Activated gamma-delta T cell treated with Interleukin-2 at 50 U/mL for 16 hours (primary cell): ENCODE results near the gene PXT1.

Source experiments
- DNase-seq: peaks from one replicate; pipeline ENCODE4 v3.0.0-alpha.2; 2020

Gene PXT1

DNA sequence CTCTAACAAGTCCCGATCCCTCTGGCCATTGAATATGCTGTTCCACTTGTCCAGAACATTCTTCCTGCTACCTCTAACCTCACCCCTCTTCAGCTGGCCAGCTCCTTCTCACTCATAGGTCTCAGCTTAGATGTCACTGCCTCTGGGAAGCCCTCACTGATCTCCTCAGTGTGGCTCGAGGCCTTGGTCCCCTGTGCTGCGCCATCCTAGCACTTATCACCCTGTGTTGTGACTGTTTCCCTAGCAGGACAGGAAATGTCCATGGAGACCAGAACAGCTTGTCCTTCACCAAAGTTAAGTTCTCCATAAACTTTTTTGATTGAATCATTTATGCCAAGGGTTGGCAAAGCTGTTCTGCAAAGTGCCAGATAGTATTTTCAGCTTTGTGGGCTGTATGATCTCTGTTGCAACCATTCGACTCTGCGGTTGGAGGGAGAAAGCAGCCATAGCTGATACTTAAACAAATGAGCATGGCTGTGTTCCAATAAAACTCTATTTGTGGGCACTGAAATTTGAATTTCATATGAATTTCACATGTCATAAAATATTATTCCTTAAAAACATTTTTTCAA, 99.5 kb downstream of the PXT1 start:
- DNase-seq: no peak

- peak; percentile 66 for DNase-seq
Observed at GRCh38 chr6:36340618-36341454, 101.8 kb downstream of the PXT1 start.
